ENCODE data around the gene PRLR. TPM values are rescaled to one million over a fixed set of nuclear protein-coding genes. Genes with fewer than 3 reads are reported as not detected.

PRLR gene
- total RNA-seq, 2 experiments from 2014 or later, result 0.02 TPM; not detected in 1

DNA sequence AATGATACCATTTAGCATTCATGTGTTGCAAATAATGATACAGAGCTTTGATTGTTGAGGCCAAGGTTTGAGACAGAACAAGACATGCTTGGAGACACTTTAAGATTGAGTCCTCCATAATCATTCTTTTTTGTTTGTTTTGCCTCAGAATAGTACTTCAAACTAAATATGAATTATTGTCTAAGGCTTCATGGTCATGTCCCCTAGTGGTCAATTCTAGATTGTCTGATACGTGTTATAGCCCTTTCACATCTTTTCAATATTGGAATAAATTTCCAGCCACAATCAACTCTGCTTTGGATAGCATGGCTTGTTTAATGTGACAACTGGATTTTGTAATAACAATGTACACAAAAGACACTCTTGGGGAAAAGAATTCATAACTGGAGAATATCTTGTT is 64.2 kb downstream of the PRLR start:
- H3K27me3 Mint-ChIP-seq, result peaks cover 19% of the 10 kb centered on the region
- ATAC-seq (no peak), DNase-seq (no peak)
- intact Hi-C loops (cut with DNase I, micrococcal nuclease), result no loop called here
- H3K36me3 Mint-ChIP-seq (ENCODE audit: low read depth), result no peaks in the 10 kb centered on the region
- ChIA-PET POLR2A (no interaction called here), CTCF (interaction anchor here (1.0 to 1.3 kb wide), 2 partner anchors 17 to 33 kb away, joined by 3 to 4 read pairs; no protein-coding TSS in a partner anchor)
- H3K4me3 Mint-ChIP-seq, result no peak overlapping the region
- H3K27ac Mint-ChIP-seq, result no peak overlapping the region
- peaks cover 9% of the 10 kb centered on the region for H3K9me3 Mint-ChIP-seq (ENCODE audit: low read depth)
- no peaks in the 10 kb centered on the region for H3K4me1 Mint-ChIP-seq

DNA sequence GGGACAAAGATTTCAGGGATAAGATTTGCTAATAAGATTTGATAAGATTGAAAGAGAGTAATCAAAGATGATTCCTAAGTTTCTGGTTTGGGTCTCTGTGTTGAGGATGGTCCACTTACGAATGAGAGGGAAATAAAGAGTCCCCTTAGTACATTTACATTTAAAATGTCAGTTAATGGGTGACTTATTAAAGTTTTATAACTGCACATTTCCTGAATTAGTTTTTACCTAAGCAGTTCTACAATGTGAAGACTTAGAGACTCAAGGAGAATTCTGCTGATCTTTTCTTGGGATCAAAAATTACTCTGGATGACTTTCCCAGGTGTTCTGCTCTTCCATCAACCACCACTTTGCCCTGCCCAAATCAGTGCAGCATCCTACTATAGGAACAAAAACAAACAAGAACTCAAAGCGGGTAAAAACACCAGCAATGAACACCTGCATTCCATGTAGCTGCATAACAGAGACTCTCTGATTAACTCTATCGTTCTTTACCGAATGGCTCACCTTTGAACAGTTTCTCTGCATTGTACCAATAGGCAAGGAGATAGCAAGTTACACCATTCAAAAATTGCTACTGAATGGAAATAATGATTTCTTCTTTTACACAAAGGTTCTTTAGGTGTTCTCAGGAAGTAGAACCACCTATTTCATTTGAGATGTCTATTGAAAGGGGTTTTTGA is 65.3 kb downstream of the PRLR start:
- Mint-ChIP-seq H3K4me1 (no peaks in the 10 kb centered on the region), H3K27me3 (peaks cover 19% of the 10 kb centered on the region), H3K4me3 (no peak overlapping the region), H3K27ac (no peak overlapping the region), H3K9me3 (ENCODE audit: low read depth) (peaks cover 9% of the 10 kb centered on the region), H3K36me3 (ENCODE audit: low read depth) (no peaks in the 10 kb centered on the region)
- intact Hi-C loops (cut with DNase I, micrococcal nuclease), result no loop called here
- ATAC-seq (no peak), DNase-seq (no peak)
- ChIA-PET POLR2A (no interaction called here), CTCF (no interaction called here)

DNA sequence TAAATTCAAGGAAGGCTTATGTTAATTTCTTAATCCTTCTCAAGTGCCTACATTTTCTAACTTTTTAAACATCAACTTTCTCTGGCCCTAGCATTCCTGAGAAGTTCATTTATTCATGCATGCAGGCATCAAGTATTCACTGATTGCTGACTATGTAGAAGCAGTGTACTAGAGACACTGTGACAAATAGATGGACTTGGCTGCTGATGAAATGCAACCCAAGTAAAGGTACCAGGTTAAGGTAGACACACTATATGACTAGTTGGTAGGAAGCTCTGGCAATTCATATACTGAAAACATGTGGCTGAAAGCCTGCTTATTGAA is 66.6 kb downstream of the PRLR start:
- H3K9me3 Mint-ChIP-seq (ENCODE audit: low read depth), result peaks cover 7% of the 10 kb centered on the region
- ATAC-seq (no peak), DNase-seq (no peak)
- ChIA-PET CTCF (no interaction called here), POLR2A (no interaction called here)
- no peaks in the 10 kb centered on the region for H3K4me1 Mint-ChIP-seq
- H3K4me3 Mint-ChIP-seq, result no peak overlapping the region
- H3K27ac Mint-ChIP-seq, result no peak overlapping the region
- intact Hi-C loops (cut with DNase I, micrococcal nuclease), result no loop called here
- peaks cover 14% of the 10 kb centered on the region for H3K27me3 Mint-ChIP-seq
- no peaks in the 10 kb centered on the region for H3K36me3 Mint-ChIP-seq (ENCODE audit: low read depth)

DNA sequence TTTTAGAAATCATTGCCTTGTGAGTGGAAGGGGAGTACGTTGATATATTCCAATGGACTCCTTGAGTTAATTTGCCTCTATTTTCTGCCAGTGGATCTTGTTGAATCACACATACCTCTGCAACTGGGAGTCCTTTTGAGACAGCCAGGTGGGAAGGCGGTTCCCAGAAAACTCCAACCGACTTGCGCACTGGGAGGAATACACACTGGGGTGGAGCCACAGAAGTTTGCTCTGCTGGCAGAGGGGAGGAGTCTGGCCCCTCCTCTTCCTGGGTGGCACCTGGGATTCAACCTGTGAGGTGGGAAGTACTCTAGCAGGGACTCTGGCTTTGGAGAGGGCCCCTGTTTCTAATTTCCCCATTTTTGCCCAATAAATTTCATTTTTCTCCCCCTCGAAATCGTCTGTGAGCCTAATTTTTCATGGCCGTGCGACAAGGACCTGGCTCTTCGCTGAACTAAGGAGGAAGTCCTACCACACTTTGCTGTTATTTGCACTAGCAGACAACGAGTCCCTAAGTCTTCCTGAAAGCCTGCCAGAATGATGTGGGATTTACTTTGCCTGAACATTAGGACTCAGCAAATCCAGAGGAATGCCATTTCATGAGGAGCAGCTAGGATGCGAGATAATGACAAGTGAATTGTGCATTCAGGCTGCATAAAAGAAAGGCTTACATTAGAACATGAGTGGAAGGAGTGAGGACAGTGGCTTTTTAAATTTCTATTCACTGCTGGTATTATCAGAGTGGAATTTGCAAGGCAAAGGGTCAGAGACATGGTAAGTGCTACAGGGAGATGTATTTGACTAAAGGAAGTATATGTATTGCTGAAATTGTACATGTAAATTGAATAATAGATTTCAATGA is 67.2 kb downstream of the PRLR start:
- ATAC-seq (no peak), DNase-seq (no peak)
- Mint-ChIP-seq H3K27ac (no peak overlapping the region), H3K9me3 (ENCODE audit: low read depth) (peaks cover 7% of the 10 kb centered on the region), H3K27me3 (peaks cover 14% of the 10 kb centered on the region), H3K4me3 (no peak overlapping the region), H3K36me3 (ENCODE audit: low read depth) (no peaks in the 10 kb centered on the region), H3K4me1 (no peaks in the 10 kb centered on the region)
- CTCF ChIA-PET, result no interaction called here
- POLR2A ChIA-PET, result no interaction called here
- intact Hi-C loops (cut with DNase I, micrococcal nuclease), result no loop called here

DNA sequence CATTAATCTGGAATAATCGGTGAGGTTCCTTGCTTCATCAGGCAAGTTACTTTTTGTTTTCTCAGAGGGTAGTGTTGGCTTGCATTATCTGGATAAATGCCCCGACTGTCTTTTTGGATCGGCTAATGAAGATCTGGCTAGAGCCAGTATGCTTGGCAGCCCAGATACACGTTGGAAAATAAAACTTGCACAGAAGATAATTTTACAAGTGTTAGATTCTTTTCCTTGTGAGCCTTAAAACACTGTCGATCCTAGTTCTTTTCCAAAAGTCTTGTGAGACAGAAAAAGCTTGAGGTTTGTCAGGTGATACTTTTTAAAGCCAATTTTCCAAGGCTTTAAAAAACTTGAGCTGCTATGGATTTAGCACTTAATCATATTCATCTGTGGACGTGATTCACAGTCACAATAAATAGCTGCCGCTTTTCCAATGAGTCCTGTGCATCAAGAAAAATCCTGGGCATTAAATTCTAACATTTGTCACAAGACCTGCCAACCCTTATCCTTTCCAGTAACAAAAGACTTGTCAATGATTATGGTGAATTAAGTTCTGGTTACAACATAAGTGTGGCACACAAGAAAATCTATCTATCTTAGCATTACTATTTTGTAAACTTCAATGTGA is 68.5 kb downstream of the PRLR start:
- DNase-seq (no peak), ATAC-seq (no peak)
- intact Hi-C loops (cut with DNase I, micrococcal nuclease), result no loop called here
- ChIA-PET POLR2A (no interaction called here), CTCF (interaction anchor here (0.6 kb wide), 2 partner anchors 12 to 111 kb away, joined by 3 to 4 read pairs; no protein-coding TSS in a partner anchor)
- Mint-ChIP-seq H3K36me3 (ENCODE audit: low read depth) (no peaks in the 10 kb centered on the region), H3K27ac (no peak overlapping the region), H3K27me3 (peaks cover 16% of the 10 kb centered on the region), H3K9me3 (ENCODE audit: low read depth) (no peaks in the 10 kb centered on the region), H3K4me1 (no peaks in the 10 kb centered on the region), H3K4me3 (no peak overlapping the region)

DNA sequence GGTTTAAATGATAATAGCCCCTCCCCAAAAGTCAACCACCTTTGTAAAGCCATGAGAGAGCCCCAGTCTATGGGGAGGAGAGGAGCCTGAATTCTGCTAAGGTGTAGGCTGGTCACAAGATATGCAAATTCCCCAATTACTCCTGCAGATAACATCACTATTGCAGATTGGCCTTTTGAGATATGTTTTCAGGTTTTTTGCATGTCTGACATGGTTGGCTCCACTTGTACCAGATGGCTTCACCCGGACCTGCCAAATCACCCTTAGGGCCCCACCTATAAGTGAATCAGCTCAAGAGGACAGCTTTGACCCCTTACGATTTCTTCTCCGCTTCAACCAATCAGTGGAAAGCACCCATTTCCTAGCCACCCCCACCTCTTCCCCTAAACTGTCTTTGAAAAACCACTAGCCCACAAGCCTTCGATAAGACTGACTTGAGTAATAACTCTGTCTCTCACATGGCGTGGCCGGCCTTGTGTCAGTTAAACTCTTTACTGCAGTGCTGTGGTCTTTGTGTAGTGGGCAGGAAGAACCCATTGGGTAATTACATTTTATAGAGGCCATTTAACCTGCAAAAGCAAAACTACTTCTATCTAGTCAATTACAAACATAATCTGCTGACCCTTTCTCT is 69.7 kb downstream of the PRLR start:
- Mint-ChIP-seq H3K4me1 (no peaks in the 10 kb centered on the region), H3K4me3 (no peak overlapping the region), H3K9me3 (ENCODE audit: low read depth) (no peaks in the 10 kb centered on the region), H3K27me3 (peaks cover 19% of the 10 kb centered on the region), H3K36me3 (ENCODE audit: low read depth) (no peaks in the 10 kb centered on the region), H3K27ac (no peak overlapping the region)
- no peak for DNase-seq
- ATAC-seq, result no peak
- ChIA-PET POLR2A (no interaction called here), CTCF (no interaction called here)
- intact Hi-C loops (cut with DNase I, micrococcal nuclease), result no loop called here

DNA sequence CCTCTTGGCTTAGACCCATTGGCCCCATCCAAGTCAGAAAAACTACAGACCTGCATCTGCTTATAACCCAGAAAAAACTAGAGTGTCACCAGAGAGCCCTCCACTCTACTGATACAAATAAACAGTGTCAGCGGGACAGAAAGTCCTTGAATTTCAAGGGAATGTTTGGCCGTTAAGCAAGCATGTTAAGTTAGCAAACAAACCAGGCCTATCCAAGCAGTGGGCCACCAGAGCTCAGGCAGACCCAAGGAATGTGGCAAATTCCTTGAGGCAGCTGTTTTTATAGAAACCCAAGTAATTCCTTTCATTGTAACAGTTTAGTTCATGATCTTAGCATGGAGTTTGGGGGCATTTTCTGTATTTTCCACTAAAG is 70.9 kb downstream of the PRLR start:
- DNase-seq (no peak), ATAC-seq (no peak)
- intact Hi-C loops (cut with DNase I, micrococcal nuclease), result no loop called here
- ChIA-PET CTCF (interaction anchor here (0.6 to 1.3 kb wide), 2 partner anchors 14 to 684 kb away, joined by 3 to 5 read pairs; no protein-coding TSS in a partner anchor), POLR2A (no interaction called here)
- Mint-ChIP-seq H3K4me1 (no peaks in the 10 kb centered on the region), H3K36me3 (ENCODE audit: low read depth) (no peaks in the 10 kb centered on the region), H3K27ac (no peak overlapping the region), H3K27me3 (peaks cover 16% of the 10 kb centered on the region), H3K9me3 (ENCODE audit: low read depth) (no peaks in the 10 kb centered on the region), H3K4me3 (no peak overlapping the region)

DNA sequence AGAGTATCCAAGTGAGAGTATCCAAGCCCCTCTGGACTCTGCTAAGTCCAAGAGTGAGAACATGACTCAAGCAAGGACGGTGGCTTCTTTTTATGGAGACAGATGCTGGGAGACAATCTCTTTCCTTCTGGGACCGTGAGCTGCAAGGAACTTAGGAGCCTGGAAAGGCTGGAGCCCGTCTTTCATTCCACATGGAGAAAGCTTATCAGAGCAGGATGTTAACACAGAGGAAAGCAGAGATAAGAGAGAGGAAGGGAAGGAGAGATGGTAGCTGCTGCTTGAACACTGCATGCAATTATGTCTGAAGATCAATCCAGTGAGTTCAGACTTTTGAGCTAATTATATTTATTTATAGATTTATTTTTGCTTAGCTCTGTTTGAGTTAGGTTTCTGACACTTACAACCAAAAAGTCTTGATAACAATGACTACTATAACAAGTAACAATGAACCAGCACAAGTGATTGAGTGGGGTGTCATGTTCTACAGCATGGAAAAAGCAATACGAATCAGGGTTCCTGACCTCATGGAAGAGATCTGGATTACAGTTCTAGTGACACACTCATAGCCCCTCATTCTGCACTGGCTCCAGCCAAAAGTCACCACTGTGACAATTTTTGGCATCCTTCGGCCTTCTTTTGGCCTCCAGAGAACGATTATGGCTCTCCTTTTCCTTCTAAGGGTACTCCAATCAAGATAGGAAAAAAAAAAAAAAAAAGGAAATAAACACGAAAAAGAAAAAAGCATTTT is 71.5 kb downstream of the PRLR start:
- no peak overlapping the region for H3K4me3 Mint-ChIP-seq
- ChIA-PET POLR2A (no interaction called here), CTCF (interaction anchor here (1.3 kb wide), 1 partner anchor 13 kb away, joined by 5 read pairs; no protein-coding TSS in a partner anchor)
- H3K9me3 Mint-ChIP-seq (ENCODE audit: low read depth), result no peaks in the 10 kb centered on the region
- no peaks in the 10 kb centered on the region for H3K36me3 Mint-ChIP-seq (ENCODE audit: low read depth)
- intact Hi-C loops (cut with DNase I, micrococcal nuclease), result no loop called here
- no peak for DNase-seq
- no peak overlapping the region for H3K27ac Mint-ChIP-seq
- peaks cover 12% of the 10 kb centered on the region for H3K27me3 Mint-ChIP-seq
- H3K4me1 Mint-ChIP-seq, result no peaks in the 10 kb centered on the region
- ATAC-seq, result no peak

DNA sequence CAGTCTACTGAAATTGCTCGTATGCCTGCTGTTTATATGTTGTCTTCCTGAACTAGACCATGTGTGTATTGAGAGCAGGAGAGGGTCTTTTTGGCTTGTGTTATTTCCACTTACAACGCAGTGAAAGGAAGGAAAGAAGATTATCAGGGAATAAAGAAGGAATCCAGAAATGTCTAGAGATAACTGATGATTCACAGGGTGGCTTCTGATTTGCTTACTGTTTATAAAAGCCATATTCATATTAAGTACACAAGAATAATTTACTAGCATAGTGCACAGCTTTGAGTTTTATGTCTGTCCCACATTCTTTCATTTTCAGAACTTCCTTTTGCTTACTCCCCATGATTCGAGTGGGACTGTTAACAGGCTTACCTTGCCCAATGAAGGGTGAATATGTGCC is 72.1 kb downstream of the PRLR start:
- POLR2A ChIA-PET, result no interaction called here
- no peaks in the 10 kb centered on the region for H3K36me3 Mint-ChIP-seq (ENCODE audit: low read depth)
- no peak for ATAC-seq
- no peaks in the 10 kb centered on the region for H3K9me3 Mint-ChIP-seq (ENCODE audit: low read depth)
- DNase-seq, result no peak
- intact Hi-C loops (cut with DNase I, micrococcal nuclease), result no loop called here
- no peak overlapping the region for H3K4me3 Mint-ChIP-seq
- no peaks in the 10 kb centered on the region for H3K4me1 Mint-ChIP-seq
- peaks cover 13% of the 10 kb centered on the region for H3K27me3 Mint-ChIP-seq
- CTCF ChIA-PET, result interaction anchor here (1.3 kb wide), 1 partner anchor 12 kb away, joined by 5 read pairs; no protein-coding TSS in a partner anchor
- no peak overlapping the region for H3K27ac Mint-ChIP-seq

DNA sequence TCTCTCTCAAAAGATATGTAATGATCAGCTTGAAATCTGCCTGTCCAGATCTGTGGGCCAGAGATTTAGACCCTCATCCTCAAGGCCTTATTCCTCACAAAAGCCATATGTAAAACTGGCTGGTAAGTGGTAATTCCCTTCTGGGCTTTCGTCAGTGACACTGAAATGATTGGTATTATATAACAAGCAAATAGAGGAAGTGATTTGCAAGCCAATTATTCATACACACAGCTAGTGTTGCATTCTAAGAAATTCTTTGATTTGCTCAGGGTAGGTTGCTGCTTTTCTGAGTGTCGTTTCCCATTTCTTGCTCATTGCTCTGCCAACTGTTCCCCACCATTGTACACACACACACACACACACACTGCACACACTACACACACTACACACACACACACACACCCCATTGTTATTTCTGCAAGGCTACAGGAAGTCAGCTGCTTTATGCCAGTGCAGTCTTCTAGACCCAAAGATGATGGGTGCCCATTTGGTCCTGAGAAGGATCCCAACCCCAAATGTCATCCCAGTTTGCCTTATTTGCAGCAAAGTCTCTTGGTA is 76.8 kb downstream of the PRLR start:
- no peak overlapping the region for H3K27ac Mint-ChIP-seq
- POLR2A ChIA-PET, result no interaction called here
- H3K27me3 Mint-ChIP-seq, result peaks cover 21% of the 10 kb centered on the region
- no peaks in the 10 kb centered on the region for H3K4me1 Mint-ChIP-seq
- H3K9me3 Mint-ChIP-seq (ENCODE audit: low read depth), result no peaks in the 10 kb centered on the region
- CTCF ChIA-PET, result interaction anchor here (1.2 kb wide), 1 partner anchor 23 kb away, joined by 3 read pairs; no protein-coding TSS in a partner anchor
- no peaks in the 10 kb centered on the region for H3K36me3 Mint-ChIP-seq (ENCODE audit: low read depth)
- DNase-seq (no peak), ATAC-seq (no peak)
- no peak overlapping the region for H3K4me3 Mint-ChIP-seq
- intact Hi-C loops (cut with DNase I, micrococcal nuclease), result no loop called here

DNA sequence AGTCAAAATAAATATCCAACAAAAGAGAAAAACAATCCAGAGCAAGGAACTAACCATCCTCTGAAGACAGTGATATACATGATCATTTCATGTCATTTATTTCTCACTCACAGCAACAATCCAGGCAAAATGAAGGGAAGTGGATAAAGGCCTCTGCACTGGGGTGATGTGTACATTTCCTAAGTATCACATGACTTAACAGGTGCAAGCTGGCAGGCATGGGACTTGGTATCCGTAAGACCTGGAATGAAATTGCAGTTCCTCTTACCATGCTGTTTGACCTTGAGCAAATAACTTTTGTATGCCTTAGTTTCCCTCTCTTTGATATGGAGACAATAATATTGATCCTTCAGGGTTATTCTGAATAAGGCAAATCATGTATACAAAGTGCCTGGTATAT is 77.6 kb downstream of the PRLR start:
- intact Hi-C loops (cut with DNase I, micrococcal nuclease), result no loop called here
- Mint-ChIP-seq H3K4me3 (no peak overlapping the region), H3K4me1 (no peaks in the 10 kb centered on the region), H3K36me3 (ENCODE audit: low read depth) (no peaks in the 10 kb centered on the region), H3K9me3 (ENCODE audit: low read depth) (no peaks in the 10 kb centered on the region), H3K27me3 (peaks cover 25% of the 10 kb centered on the region), H3K27ac (no peak overlapping the region)
- no peak for ATAC-seq
- POLR2A ChIA-PET, result no interaction called here
- DNase-seq, result no peak
- CTCF ChIA-PET, result interaction anchor here (0.7 to 1.2 kb wide), 2 partner anchors 23 to 283 kb away, joined by 3 read pairs; no protein-coding TSS in a partner anchor

Measured in activated CD4-positive, alpha-beta T cell treated with anti-CD3 and anti-CD28 coated beads for 36 hours (primary cell).